Measurements from ENCODE around the gene NDUFAF4. TPM values are rescaled to one million over a fixed set of nuclear protein-coding genes. Genes with fewer than 3 reads are reported as not detected.

Gene NDUFAF4
- total and polyA plus RNA-seq, 4 donors, result 4.9 to 62.1 (median 10.4) TPM

DNA sequence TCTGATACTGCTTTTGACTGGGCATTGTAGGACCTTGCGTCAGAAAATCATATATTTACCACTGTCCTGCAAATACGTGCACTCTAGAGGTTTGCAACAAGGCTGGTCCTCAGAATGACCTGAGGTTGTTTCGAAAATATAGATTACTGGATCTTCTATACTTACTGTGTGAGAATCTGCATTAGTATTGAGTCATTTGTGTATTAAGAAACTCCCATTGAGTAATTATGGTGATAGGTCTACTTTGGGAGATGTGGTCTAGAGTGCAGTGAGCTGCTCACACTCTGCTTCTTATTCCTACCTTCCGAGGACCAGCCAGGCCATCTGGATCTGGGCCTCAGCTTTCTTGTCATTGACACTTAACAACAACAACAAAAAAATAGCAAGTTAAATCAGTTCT, 36.4 kb upstream of the NDUFAF4 start:
- Histone ChIP-seq H3K4me1 (ENCODE audit: control insufficient read depth in 4 of 4, insufficient read depth in 4 of 4, low read length in 3 of 4) (no peaks in the 10 kb centered on the region), H3K27me3 (ENCODE audit: control insufficient read depth in 4 of 4, insufficient read depth in 4 of 4, low read length in 3 of 4) (no peaks in the 10 kb centered on the region), H3K9ac (ENCODE audit: low read depth in 1 of 2, low read length in 2 of 2) (no peak overlapping the region), H3K36me3 (ENCODE audit: control insufficient read depth in 4 of 4, insufficient read depth in 3 of 4, low read depth in 1 of 4, low read length in 3 of 4) (no peaks in the 10 kb centered on the region), H3K4me3 (ENCODE audit: low read depth in 1 of 3, low read length in 3 of 3) (no peak overlapping the region), H3K27ac (ENCODE audit: low read depth in 1 of 2, low read length in 2 of 2) (no peak overlapping the region), H3K9me3 (ENCODE audit: control insufficient read depth in 4 of 4, low read length in 3 of 4) (no peaks in the 10 kb centered on the region)
- TF ChIP-seq, protein P1, sequence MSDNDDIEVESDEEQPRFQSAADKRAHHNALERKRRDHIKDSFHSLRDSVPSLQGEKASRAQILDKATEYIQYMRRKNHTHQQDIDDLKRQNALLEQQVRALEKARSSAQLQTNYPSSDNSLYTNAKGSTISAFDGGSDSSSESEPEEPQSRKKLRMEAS (IDR thresholded peaks at IDR 0.05), result no peak
- TF ChIP-seq RAD21 (IDR thresholded peaks at IDR 0.05) (no peak), JUND (IDR thresholded peaks at IDR 0.05) (no peak), NR2F2 (IDR thresholded peaks at IDR 0.05) (no peak), TAF1 (conservative IDR thresholded peaks at IDR 0.05) (no peak), GABPA (IDR thresholded peaks at IDR 0.05 in 1 of 2, conservative IDR thresholded peaks at IDR 0.05 in 1 of 2) (no peak), FOXA2 (IDR thresholded peaks at IDR 0.05) (no peak), YY1 (IDR thresholded peaks at IDR 0.05) (no peak), RXRA (IDR thresholded peaks at IDR 0.05) (no peak), HNF4G (IDR thresholded peaks at IDR 0.05) (no peak), EGR1 (IDR thresholded peaks at IDR 0.05; ENCODE audit: low read depth in 2 of 2) (no peak), SP1 (IDR thresholded peaks at IDR 0.05) (no peak), HNF4A (conservative IDR thresholded peaks at IDR 0.05) (no peak)
- TF ChIP-seq, protein P2, sequence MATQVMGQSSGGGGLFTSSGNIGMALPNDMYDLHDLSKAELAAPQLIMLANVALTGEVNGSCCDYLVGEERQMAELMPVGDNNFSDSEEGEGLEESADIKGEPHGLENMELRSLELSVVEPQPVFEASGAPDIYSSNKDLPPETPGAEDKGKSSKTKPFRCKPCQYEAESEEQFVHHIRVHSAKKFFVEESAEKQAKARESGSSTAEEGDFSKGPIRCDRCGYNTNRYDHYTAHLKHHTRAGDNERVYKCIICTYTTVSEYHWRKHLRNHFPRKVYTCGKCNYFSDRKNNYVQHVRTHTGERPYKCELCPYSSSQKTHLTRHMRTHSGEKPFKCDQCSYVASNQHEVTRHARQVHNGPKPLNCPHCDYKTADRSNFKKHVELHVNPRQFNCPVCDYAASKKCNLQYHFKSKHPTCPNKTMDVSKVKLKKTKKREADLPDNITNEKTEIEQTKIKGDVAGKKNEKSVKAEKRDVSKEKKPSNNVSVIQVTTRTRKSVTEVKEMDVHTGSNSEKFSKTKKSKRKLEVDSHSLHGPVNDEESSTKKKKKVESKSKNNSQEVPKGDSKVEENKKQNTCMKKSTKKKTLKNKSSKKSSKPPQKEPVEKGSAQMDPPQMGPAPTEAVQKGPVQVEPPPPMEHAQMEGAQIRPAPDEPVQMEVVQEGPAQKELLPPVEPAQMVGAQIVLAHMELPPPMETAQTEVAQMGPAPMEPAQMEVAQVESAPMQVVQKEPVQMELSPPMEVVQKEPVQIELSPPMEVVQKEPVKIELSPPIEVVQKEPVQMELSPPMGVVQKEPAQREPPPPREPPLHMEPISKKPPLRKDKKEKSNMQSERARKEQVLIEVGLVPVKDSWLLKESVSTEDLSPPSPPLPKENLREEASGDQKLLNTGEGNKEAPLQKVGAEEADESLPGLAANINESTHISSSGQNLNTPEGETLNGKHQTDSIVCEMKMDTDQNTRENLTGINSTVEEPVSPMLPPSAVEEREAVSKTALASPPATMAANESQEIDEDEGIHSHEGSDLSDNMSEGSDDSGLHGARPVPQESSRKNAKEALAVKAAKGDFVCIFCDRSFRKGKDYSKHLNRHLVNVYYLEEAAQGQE (IDR thresholded peaks at IDR 0.05), result no peak
- TF ChIP-seq, protein P3, sequence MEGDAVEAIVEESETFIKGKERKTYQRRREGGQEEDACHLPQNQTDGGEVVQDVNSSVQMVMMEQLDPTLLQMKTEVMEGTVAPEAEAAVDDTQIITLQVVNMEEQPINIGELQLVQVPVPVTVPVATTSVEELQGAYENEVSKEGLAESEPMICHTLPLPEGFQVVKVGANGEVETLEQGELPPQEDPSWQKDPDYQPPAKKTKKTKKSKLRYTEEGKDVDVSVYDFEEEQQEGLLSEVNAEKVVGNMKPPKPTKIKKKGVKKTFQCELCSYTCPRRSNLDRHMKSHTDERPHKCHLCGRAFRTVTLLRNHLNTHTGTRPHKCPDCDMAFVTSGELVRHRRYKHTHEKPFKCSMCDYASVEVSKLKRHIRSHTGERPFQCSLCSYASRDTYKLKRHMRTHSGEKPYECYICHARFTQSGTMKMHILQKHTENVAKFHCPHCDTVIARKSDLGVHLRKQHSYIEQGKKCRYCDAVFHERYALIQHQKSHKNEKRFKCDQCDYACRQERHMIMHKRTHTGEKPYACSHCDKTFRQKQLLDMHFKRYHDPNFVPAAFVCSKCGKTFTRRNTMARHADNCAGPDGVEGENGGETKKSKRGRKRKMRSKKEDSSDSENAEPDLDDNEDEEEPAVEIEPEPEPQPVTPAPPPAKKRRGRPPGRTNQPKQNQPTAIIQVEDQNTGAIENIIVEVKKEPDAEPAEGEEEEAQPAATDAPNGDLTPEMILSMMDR (IDR thresholded peaks at IDR 0.05; ENCODE audit: low read depth, low read length, missing input control), result no peak
- TF ChIP-seq, protein P4, sequence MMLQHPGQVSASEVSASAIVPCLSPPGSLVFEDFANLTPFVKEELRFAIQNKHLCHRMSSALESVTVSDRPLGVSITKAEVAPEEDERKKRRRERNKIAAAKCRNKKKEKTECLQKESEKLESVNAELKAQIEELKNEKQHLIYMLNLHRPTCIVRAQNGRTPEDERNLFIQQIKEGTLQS (IDR thresholded peaks at IDR 0.05), result no peak
- TF ChIP-seq, protein P5, sequence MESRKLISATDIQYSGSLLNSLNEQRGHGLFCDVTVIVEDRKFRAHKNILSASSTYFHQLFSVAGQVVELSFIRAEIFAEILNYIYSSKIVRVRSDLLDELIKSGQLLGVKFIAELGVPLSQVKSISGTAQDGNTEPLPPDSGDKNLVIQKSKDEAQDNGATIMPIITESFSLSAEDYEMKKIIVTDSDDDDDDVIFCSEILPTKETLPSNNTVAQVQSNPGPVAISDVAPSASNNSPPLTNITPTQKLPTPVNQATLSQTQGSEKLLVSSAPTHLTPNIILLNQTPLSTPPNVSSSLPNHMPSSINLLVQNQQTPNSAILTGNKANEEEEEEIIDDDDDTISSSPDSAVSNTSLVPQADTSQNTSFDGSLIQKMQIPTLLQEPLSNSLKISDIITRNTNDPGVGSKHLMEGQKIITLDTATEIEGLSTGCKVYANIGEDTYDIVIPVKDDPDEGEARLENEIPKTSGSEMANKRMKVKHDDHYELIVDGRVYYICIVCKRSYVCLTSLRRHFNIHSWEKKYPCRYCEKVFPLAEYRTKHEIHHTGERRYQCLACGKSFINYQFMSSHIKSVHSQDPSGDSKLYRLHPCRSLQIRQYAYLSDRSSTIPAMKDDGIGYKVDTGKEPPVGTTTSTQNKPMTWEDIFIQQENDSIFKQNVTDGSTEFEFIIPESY (IDR thresholded peaks at IDR 0.05), result no peak
- 88% methylated on average over 4 of the region's 4 CpGs for WGBS
- no peak for DNase-seq (ENCODE audit: low spot score)

DNA sequence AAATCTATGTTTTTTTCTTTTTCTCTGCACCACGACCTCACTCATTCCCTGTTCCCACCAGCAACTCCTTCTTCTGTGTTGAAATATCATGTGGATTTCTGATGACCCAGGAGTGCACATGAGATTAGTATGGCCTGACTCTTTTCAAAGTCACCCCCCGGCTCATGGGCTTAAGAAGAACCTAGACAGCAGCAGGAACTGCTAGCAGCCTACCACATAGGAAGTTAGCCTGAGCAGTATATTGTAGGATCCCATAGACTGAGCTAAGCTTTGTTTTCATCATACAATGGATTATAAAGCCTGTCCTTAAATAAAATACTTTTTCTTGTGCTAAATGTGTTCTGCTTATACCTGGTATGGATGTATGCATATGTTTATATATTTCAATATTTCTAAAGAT, 33.5 kb upstream of the NDUFAF4 start:
- no peak overlapping the region for H3K4me3 ChIP-seq (ENCODE audit: low read depth in 1 of 3, low read length in 3 of 3)
- no peaks in the 10 kb centered on the region for H3K27me3 ChIP-seq (ENCODE audit: control insufficient read depth in 4 of 4, insufficient read depth in 4 of 4, low read length in 3 of 4)
- 87% methylated on average over 2 of the region's 2 CpGs for WGBS
- H3K27ac ChIP-seq (ENCODE audit: low read depth in 1 of 2, low read length in 2 of 2), result no peak overlapping the region
- no peak overlapping the region for H3K9ac ChIP-seq (ENCODE audit: low read depth in 1 of 2, low read length in 2 of 2)
- no peak for DNase-seq (ENCODE audit: low spot score)
- no peaks in the 10 kb centered on the region for H3K9me3 ChIP-seq (ENCODE audit: control insufficient read depth in 4 of 4, low read length in 3 of 4)
- TF ChIP-seq, protein P4 (IDR thresholded peaks at IDR 0.05), result no peak
- TF ChIP-seq YY1 (IDR thresholded peaks at IDR 0.05), result no peak
- no peaks in the 10 kb centered on the region for H3K36me3 ChIP-seq (ENCODE audit: control insufficient read depth in 4 of 4, insufficient read depth in 3 of 4, low read depth in 1 of 4, low read length in 3 of 4)
- H3K4me1 ChIP-seq (ENCODE audit: control insufficient read depth in 4 of 4, insufficient read depth in 4 of 4, low read length in 3 of 4), result no peaks in the 10 kb centered on the region
